NCI-H524 treated with DMSO at 0.1 percent for 48 hours (cell line): Measurements from ENCODE around the gene ANKS1A.
"Not testable (repeated sequence)": the region's sequence is repeated elsewhere in the genome, so short reads cannot be mapped to it uniquely, and the experiment has no call there.

ENCODE experiments used
- DNase-seq: peaks from one replicate; lab custom pipeline; 2025; lab: John Stamatoyannopoulos, UW

Gene ANKS1A

DNA sequence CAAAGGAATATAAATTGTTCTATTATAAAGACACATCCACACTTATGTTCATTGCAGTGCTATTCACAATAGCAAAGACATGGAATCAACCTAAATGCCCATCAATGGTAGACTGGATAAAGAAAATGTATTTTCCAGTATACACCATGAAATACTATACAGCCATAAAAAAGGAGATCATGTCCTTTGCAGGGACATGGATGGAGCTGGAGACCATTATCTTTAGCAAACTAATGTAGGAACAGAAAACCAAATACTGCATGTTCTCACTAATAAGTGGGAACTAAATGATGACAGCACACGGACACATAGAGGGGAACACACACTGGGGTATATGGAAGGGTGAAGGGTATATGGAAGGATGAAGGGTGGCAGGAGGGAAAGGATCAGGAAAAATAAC, 5.0 kb upstream of the ANKS1A start:
- DNase-seq: not testable (repeated sequence)

DNA sequence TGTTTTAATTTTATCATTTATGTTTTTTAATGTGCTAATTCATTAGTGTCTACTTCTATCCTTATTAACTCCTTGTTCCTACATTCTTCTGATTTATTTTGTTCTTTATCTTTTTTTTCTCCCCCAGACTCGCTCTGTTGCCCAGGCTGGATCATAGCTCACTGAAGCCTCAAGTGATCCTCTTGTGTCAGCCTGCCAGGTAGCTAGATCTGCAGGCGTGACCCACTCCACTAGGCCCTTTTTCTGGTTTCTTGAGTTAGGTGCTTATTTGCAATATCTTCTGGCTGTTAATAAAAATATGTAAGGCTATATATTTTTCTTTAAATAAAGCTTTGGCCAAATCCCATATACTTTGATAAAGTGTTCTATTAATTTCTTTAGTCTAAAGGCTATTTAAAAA, 4.1 kb upstream of the ANKS1A start:
- no peak for DNase-seq

GRCh38 chr6:34885837-34886236, 3.2 kb upstream of the ANKS1A start:
- DNase-seq: not testable (repeated sequence)

- DNase-seq: peak; percentile 63
These were observed 1.1 kb upstream of the ANKS1A start, which contains the start of gene TAF11 for GRCh38 chr6:34887753-34888513. TSS of gene TAF11 (minus strand) at chr6:34888042. CDS start at chr6:34887957, 85 bp downstream.

- no peak for DNase-seq
These were observed 570 bp upstream of the ANKS1A start for GRCh38 chr6:34888514-34888856.

DNA sequence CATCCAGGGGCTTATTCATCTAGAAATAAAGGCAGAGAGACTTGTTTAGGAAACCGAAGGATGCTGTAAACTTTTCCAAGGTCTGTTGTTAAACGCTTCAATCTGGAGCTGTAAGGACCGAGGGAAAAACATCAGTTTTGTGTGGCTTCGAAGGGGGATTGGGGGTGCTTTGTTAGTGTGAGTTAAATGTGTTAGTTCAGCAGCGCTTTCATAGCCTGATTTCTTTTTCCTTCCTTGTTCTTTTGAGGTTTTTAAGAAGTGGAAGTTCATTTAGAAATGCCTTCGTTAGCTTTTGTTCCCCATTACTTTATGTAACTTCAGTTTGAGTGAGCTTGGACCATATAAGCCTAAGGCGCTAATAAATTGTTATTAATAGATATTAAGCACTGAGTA, 1.5 kb downstream of the ANKS1A start:
- no peak for DNase-seq

GRCh38 chr6:34891296-34891695, 2.2 kb downstream of the ANKS1A start:
- DNase-seq: no peak

GRCh38 chr6:34894693-34895092, 5.6 kb downstream of the ANKS1A start:
- no peak for DNase-seq

DNA sequence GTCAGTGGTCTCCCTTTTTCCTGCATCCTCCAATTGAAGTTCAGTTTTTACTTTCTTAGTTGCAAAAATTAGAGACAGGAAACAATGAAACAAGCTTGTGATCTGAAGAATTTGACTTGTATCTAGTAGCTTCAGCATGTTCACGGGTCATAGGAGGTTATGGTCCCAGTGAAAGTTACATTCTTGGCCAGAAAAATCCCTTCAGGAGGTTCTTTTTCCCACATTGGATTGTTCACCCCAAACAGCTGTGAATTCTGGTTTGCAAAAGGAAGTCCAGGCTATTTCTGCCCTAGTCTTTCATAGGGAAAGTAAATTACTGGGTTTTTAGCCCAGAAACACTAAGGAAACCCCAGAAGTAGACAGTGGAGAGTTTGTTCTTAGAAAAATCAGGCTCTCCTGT, 8.1 kb downstream of the ANKS1A start:
- DNase-seq: no peak

DNA sequence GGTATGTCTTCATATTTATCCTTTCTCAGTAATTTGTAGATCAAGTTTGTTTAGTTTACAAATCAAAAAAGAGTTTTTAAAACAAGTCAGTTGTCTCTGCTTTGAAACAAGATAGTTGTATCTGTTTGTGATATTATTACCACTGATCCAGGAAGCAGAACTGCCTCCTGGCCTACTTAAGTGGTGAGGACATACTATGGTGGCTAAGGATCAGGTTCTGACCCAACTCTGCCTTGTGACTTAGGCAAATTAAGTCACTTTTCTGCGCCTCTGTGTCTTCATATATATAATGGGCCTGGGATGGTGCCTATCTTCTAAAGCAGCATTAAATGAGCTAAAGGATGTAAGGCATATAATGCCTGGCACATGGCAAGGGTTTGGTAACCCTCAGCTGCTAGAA, 8.7 kb downstream of the ANKS1A start:
- DNase-seq: no peak

GRCh38 chr6:34899748-34900147, 10.7 kb downstream of the ANKS1A start:
- DNase-seq: not testable (repeated sequence)

- no peak for DNase-seq
These were observed 11.4 kb downstream of the ANKS1A start for GRCh38 chr6:34900321-34901031.

GRCh38 chr6:34901930-34902329, 12.9 kb downstream of the ANKS1A start:
- no peak for DNase-seq

GRCh38 chr6:34904990-34905613, 16.0 kb downstream of the ANKS1A start:
- DNase-seq: no peak

GRCh38 chr6:34906826-34907225, 17.8 kb downstream of the ANKS1A start:
- no peak for DNase-seq

DNA sequence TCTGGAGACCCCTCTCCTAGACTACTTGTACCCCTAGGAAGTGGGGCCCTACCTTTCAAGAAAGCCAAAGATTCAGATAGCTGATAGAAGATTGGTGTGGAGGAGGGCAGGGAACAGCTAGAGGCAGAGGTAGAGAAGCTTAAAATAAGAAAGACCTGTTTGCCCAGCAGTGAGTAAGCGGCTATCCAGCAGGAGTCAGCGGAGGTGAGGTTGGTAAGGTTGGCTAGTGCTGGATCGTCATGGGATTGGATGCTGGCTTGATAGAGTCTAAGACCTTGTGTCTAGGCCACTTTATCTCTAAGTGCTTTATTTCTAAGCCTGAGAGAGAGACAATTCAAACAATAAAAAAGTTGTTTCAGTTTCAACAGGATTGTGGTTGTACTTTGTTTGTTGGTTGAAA, 19.1 kb downstream of the ANKS1A start:
- DNase-seq: no peak

GRCh38 chr6:34909320-34909883, 20.3 kb downstream of the ANKS1A start:
- DNase-seq: no peak

GRCh38 chr6:34911822-34912221, 22.8 kb downstream of the ANKS1A start:
- no peak for DNase-seq

GRCh38 chr6:34912715-34913464, 23.8 kb downstream of the ANKS1A start:
- no peak for DNase-seq

GRCh38 chr6:34914358-34914757, 25.3 kb downstream of the ANKS1A start:
- DNase-seq: no peak

- no peak for DNase-seq
These were observed 27.4 kb downstream of the ANKS1A start for GRCh38 chr6:34916348-34916967.
